ENCODE data around the gene STXBP6.

DNA sequence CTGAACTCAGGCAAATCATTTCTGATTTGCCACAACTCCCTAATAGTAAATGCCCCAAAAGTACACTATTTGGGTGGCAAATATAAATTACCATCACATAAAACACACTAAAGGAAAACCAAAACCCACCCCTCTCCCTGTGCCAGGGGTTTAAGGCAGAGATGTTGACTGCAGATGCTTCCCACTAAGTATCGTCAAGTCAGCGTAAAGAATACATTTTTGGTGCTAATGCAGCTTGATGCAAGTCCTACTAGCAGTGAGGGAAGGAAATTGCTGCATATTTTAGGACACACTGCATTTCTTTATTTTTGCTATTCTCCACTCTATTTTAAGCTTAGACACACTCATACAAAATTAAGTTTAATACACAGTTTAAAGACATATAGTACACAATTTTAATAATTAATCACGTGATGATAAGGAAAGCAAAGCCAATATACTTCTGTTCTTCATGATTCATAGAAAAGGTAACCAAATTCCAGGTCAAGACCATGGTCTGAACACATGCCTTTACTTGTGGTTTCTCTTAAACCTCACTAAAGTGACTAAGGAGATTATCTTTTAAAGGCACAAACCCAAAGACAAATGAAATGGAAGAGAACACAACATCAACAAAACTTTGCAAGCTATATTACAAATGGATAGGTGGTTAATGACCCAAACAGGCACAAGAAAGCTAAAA lies 162.2 kb downstream of the STXBP6 start:
- TF ChIP-seq RAD21 (IDR thresholded peaks at IDR 0.05; ENCODE audit: low read depth): no peak
- no peak for TF ChIP-seq CEBPB (IDR thresholded peaks at IDR 0.05)
- TF ChIP-seq, protein P1, sequence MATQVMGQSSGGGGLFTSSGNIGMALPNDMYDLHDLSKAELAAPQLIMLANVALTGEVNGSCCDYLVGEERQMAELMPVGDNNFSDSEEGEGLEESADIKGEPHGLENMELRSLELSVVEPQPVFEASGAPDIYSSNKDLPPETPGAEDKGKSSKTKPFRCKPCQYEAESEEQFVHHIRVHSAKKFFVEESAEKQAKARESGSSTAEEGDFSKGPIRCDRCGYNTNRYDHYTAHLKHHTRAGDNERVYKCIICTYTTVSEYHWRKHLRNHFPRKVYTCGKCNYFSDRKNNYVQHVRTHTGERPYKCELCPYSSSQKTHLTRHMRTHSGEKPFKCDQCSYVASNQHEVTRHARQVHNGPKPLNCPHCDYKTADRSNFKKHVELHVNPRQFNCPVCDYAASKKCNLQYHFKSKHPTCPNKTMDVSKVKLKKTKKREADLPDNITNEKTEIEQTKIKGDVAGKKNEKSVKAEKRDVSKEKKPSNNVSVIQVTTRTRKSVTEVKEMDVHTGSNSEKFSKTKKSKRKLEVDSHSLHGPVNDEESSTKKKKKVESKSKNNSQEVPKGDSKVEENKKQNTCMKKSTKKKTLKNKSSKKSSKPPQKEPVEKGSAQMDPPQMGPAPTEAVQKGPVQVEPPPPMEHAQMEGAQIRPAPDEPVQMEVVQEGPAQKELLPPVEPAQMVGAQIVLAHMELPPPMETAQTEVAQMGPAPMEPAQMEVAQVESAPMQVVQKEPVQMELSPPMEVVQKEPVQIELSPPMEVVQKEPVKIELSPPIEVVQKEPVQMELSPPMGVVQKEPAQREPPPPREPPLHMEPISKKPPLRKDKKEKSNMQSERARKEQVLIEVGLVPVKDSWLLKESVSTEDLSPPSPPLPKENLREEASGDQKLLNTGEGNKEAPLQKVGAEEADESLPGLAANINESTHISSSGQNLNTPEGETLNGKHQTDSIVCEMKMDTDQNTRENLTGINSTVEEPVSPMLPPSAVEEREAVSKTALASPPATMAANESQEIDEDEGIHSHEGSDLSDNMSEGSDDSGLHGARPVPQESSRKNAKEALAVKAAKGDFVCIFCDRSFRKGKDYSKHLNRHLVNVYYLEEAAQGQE (IDR thresholded peaks at IDR 0.05; ENCODE audit: low read depth): no peak
- no peak for TF ChIP-seq EP300 (IDR thresholded peaks at IDR 0.05; ENCODE audit: borderline replicate concordance)
- TF ChIP-seq, protein P2, sequence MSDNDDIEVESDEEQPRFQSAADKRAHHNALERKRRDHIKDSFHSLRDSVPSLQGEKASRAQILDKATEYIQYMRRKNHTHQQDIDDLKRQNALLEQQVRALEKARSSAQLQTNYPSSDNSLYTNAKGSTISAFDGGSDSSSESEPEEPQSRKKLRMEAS (IDR thresholded peaks at IDR 0.05): no peak
- no peak for TF ChIP-seq CREB1 (IDR thresholded peaks at IDR 0.05; ENCODE audit: low read depth)
- TF ChIP-seq TCF12 (IDR thresholded peaks at IDR 0.05; ENCODE audit: low read depth): no peak
- TF ChIP-seq FOXM1 (IDR thresholded peaks at IDR 0.05; ENCODE audit: borderline replicate concordance, low read depth): no peak
- no peak for TF ChIP-seq ZBTB7A (IDR thresholded peaks at IDR 0.05; ENCODE audit: low read depth)
- TF ChIP-seq TAF1 (IDR thresholded peaks at IDR 0.05; ENCODE audit: low read depth): no peak

Measured in Ishikawa (cell line).